RWPE1 (cell line): Measurements from ENCODE around the gene SLC4A2.

Experiments
- CTCF ChIA-PET: fragments of 350-600 bp; sonication (Branson Sonifier 250); formaldehyde crosslinking; extraction: SDS; loops from one replicate; lab custom pipeline; 2021; lab: Yijun Ruan, JAX
- POLR2A ChIA-PET: fragments of 400-600 bp; formaldehyde crosslinking; extraction: SDS; loops from one replicate; lab custom pipeline; 2020; ENCODE audit warnings: antibody characterized with exemption; ENCODE audit not compliant: low non-redundant PET; lab: Yijun Ruan, JAX
- DNase-seq: peaks from one replicate; pipeline ENCODE4 v3.0.0; 2012; ENCODE audit warnings: low spot score
- H3K27ac ChIP-seq: fragments of 450-650 bp; 2 replicates; pipeline ENCODE4 v1.5.1; 2017
- CTCF ChIP-seq: fragments of 450-650 bp; conservative IDR thresholded peaks from 2 replicates; pipeline ENCODE4 v1.5.1; 2017; ENCODE audit warnings: low read depth, mild to moderate bottlenecking

Gene SLC4A2

GRCh38 chr7:151110236-151110940, 51.0 kb downstream of the SLC4A2 start:
- POLR2A ChIA-PET = no interaction called here
- peak overlapping the region; percentile 91 for H3K27ac ChIP-seq
- CTCF ChIA-PET = interaction anchor here (0.7 to 2.0 kb wide), 9 partner anchors 22 to 212 kb away, joined by 3 to 17 read pairs (median 4); partner anchors contain the start of gene ABCB8
- DNase-seq = no peak
- no peak for TF ChIP-seq CTCF

GRCh38 chr7:151110941-151111645, 51.7 kb downstream of the SLC4A2 start:
- peak; percentile 96 for TF ChIP-seq CTCF
- ChIA-PET POLR2A (interaction anchor here (0.6 kb wide), 1 partner anchor 128 kb away, joined by 3 read pairs; no protein-coding TSS in a partner anchor), CTCF (interaction anchor here (0.6 to 2.0 kb wide), 12 partner anchors 23 to 339 kb away, joined by 3 to 17 read pairs (median 4); partner anchors contain the start of gene ABCB8)
- peak; percentile 68 for DNase-seq
- peak overlapping the region; percentile 91 for H3K27ac ChIP-seq

GRCh38 chr7:151113344-151114150, 54.2 kb downstream of the SLC4A2 start:
- DNase-seq = peak; percentile 69
- peak overlapping the region; percentile 91 for H3K27ac ChIP-seq
- TF ChIP-seq CTCF = no peak
- ChIA-PET POLR2A (interaction anchor here (0.5 kb wide), 1 partner anchor 190 kb away, joined by 3 read pairs; no protein-coding TSS in a partner anchor), CTCF (interaction anchor here (0.6 to 1.2 kb wide), 3 partner anchors 10 to 151 kb away, joined by 3 to 7 read pairs (median 4); no protein-coding TSS in a partner anchor)

GRCh38 chr7:151114151-151115090, 55.0 kb downstream of the SLC4A2 start:
- POLR2A ChIA-PET = no interaction called here
- CTCF ChIA-PET = no interaction called here
- peak; percentile 29 for DNase-seq
- peak; percentile 32 for TF ChIP-seq CTCF
- H3K27ac ChIP-seq = peak overlapping the region; percentile 91

GRCh38 chr7:151115121-151115835, 55.9 kb downstream of the SLC4A2 start:
- TF ChIP-seq CTCF = no peak
- CTCF ChIA-PET = interaction anchor here (0.7 kb wide), 1 partner anchor 53 kb away, joined by 3 read pairs; no protein-coding TSS in a partner anchor
- POLR2A ChIA-PET = interaction anchor here (1.1 kb wide), 1 partner anchor 35 kb away, joined by 5 read pairs; the partner anchor contains the start of gene FASTK
- peak overlapping the region; percentile 91 for H3K27ac ChIP-seq
- no peak for DNase-seq
